PC-3 (cell line): ENCODE results near the gene KCNT2. TPM values are rescaled to one million over a fixed set of nuclear protein-coding genes. Genes with fewer than 3 reads are reported as not detected.

ENCODE experiments used
- ATAC-seq: fragments of 200-7000 bp; cut with Tn5 transposase; 2 replicates; pipeline ENCODE4 v1.9.1; 2020; ENCODE audit warnings: mild to moderate bottlenecking, moderate library complexity
- BruUV-seq: library from RNA; stranded (reverse); fragments of 400-500 nt; replicated peaks from 2 replicates; lab custom pipeline; 2021; lab: Mats Ljungman, UMichigan
- CTCF ChIA-PET: fragments of 300-600 bp; sonication (Branson Sonifier 250); formaldehyde crosslinking; loops from one replicate; lab custom pipeline; 2022; ENCODE audit warnings: antibody characterized with exemption; lab: Charles Lee
- POLR2A ChIA-PET: fragments of 300-600 bp; sonication (Branson Sonifier 250); formaldehyde crosslinking; loops from one replicate; lab custom pipeline; 2022; ENCODE audit warnings: antibody characterized with exemption; ENCODE audit not compliant: unreplicated experiment; lab: Charles Lee
- DNase-seq: peaks from one replicate; pipeline ENCODE4 v3.0.0-alpha.2; 2015
- H2AFZ ChIP-seq: fragments of 300-600 bp; sonication (generic); 2 replicates; pipeline ENCODE4 v1.6.0; 2016; ENCODE audit warnings: antibody characterized with exemption, low read length
- H3F3A ChIP-seq: fragments of 300-600 bp; sonication (generic); one replicate; pipeline ENCODE4 v1.6.0; 2017; ENCODE audit warnings: antibody characterized with exemption, low read length, control low read depth, mild to moderate bottlenecking; ENCODE audit not compliant: unreplicated experiment
- H3K27ac ChIP-seq: fragments of 300-600 bp; sonication (generic); 2 replicates; pipeline ENCODE4 v1.5.1; 2016; ENCODE audit warnings: mild to moderate bottlenecking, low read length
- H3K27me3 ChIP-seq: fragments of 300-600 bp; sonication (generic); 2 replicates; pipeline ENCODE4 v1.6.1; 2016; ENCODE audit warnings: low read length, mixed read lengths
- H3K36me3 ChIP-seq: fragments of 300-600 bp; sonication (generic); 2 replicates; pipeline ENCODE4 v1.6.1; 2016; ENCODE audit warnings: low read depth, mixed run types, low read length, mixed read lengths
- H3K4me1 ChIP-seq: fragments of 300-600 bp; sonication (generic); 2 replicates; pipeline ENCODE4 v1.5.1; 2016; ENCODE audit warnings: low read length; ENCODE audit not compliant: insufficient read depth
- H3K4me2 ChIP-seq: fragments of 300-600 bp; sonication (generic); 2 replicates; pipeline ENCODE4 v1.6.0; 2016; ENCODE audit warnings: low read length
- H3K4me3 ChIP-seq: fragments of 300-600 bp; sonication (generic); 2 replicates; pipeline ENCODE4 v1.5.1; 2016; ENCODE audit warnings: mild to moderate bottlenecking, low read length, mixed read lengths
- H3K79me2 ChIP-seq: fragments of 300-600 bp; sonication (generic); 2 replicates; pipeline ENCODE4 v1.6.1; 2017; ENCODE audit warnings: low read length, mixed read lengths
- H3K9ac ChIP-seq: fragments of 300-600 bp; sonication (generic); 2 replicates; pipeline ENCODE4 v1.6.0; 2016; ENCODE audit warnings: mild to moderate bottlenecking, low read length
- H3K9me2 ChIP-seq: fragments of 300-600 bp; sonication (generic); replicated peaks from 2 replicates; pipeline ENCODE4 v1.6.1; 2016; ENCODE audit warnings: mixed run types, low read length, mixed read lengths
- H3K9me3 ChIP-seq: fragments of 300-600 bp; sonication (generic); 2 replicates; pipeline ENCODE4 v1.6.1; 2016; ENCODE audit warnings: low read length, mixed read lengths
- H4K20me1 ChIP-seq: fragments of 300-600 bp; sonication (generic); 2 replicates; pipeline ENCODE4 v1.6.1; 2016; ENCODE audit warnings: low read length, mixed read lengths
- EZH2 ChIP-seq: fragments of 300-600 bp; sonication (generic); IDR thresholded peaks from one replicate; pipeline ENCODE4 v1.6.1; 2017; ENCODE audit warnings: antibody characterized with exemption, mild to moderate bottlenecking, low read length; ENCODE audit not compliant: unreplicated experiment
- EZH2phosphoT487 ChIP-seq: fragments of 300-600 bp; sonication (generic); IDR thresholded peaks from 2 replicates; pipeline ENCODE4 v1.6.1; 2018; ENCODE audit warnings: mild to moderate bottlenecking, antibody characterized with exemption, low read length, borderline replicate concordance
- intact Hi-C: fragments of 100-400 bp; cut with micrococcal nuclease; formaldehyde crosslinking; loops from 2 replicates; pipeline ENCODE4 v1.9.0; 2023
- total RNA-seq: library from RNA; depleted of rRNA; stranded (reverse); fragments of >200 nt; gene quantifications from 2 replicates; pipeline ENCODE4 v1.2.3, GENCODE V29; 2014
- TF ChIP-seq, protein P1 (sequence below): fragments of 300-600 bp; sonication (generic); conservative IDR thresholded peaks from 2 replicates; pipeline ENCODE4 v1.5.1; 2017; ENCODE audit warnings: antibody characterized with exemption, low read depth, mild to moderate bottlenecking, low read length

Gene KCNT2
- total RNA-seq, 1 experiment from 2014 or later: 0.26 TPM

DNA sequence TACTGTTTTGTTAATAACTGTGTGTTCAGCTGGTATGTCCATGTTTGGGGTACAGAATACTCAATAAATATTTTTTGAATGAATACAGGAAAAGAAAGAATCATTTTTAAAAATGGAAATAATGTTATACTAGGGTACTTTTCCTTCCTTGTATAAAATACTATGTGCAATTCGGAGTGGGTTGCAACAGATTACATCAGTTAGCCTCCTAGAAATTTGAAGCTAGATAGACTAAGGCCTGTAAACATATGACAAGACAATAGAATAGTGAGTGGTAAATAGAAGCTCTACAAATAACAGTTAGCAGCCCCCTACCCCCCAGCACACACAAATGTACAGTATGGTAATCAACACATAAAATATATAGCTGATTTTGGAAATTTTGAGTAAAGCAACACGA, 195.9 kb downstream of the KCNT2 start:
- H3K4me2 ChIP-seq: no peak overlapping the region
- BruUV-seq: no TSS peak
- no peaks in the 10 kb centered on the region for H3K36me3 ChIP-seq
- H3K9ac ChIP-seq: no peak overlapping the region
- H3F3A ChIP-seq: no peaks in the 10 kb centered on the region
- no peak for TF ChIP-seq EZH2
- TF ChIP-seq, protein P1, sequence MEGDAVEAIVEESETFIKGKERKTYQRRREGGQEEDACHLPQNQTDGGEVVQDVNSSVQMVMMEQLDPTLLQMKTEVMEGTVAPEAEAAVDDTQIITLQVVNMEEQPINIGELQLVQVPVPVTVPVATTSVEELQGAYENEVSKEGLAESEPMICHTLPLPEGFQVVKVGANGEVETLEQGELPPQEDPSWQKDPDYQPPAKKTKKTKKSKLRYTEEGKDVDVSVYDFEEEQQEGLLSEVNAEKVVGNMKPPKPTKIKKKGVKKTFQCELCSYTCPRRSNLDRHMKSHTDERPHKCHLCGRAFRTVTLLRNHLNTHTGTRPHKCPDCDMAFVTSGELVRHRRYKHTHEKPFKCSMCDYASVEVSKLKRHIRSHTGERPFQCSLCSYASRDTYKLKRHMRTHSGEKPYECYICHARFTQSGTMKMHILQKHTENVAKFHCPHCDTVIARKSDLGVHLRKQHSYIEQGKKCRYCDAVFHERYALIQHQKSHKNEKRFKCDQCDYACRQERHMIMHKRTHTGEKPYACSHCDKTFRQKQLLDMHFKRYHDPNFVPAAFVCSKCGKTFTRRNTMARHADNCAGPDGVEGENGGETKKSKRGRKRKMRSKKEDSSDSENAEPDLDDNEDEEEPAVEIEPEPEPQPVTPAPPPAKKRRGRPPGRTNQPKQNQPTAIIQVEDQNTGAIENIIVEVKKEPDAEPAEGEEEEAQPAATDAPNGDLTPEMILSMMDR: no peak
- TF ChIP-seq EZH2phosphoT487: no peak
- H3K9me3 ChIP-seq: no peaks in the 10 kb centered on the region
- POLR2A ChIA-PET: no interaction called here
- H3K27me3 ChIP-seq: no peaks in the 10 kb centered on the region
- ATAC-seq: no peak
- no peak for DNase-seq
- no peak overlapping the region for H3K4me3 ChIP-seq
- no peak overlapping the region for H3K27ac ChIP-seq
- H3K79me2 ChIP-seq: no peaks in the 10 kb centered on the region
- H3K4me1 ChIP-seq: no peaks in the 10 kb centered on the region
- H3K9me2 ChIP-seq: no peaks in the 10 kb centered on the region
- CTCF ChIA-PET: no interaction called here
- no peaks in the 10 kb centered on the region for H4K20me1 ChIP-seq
- intact Hi-C loops: no loop called here
- no peak overlapping the region for H2AFZ ChIP-seq

- Histone ChIP-seq H3K79me2 (no peaks in the 10 kb centered on the region), H3K36me3 (no peaks in the 10 kb centered on the region), H3K4me2 (no peak overlapping the region), H3K27me3 (no peaks in the 10 kb centered on the region), H3F3A (no peaks in the 10 kb centered on the region), H3K27ac (no peak overlapping the region), H3K4me3 (no peak overlapping the region), H3K9ac (no peak overlapping the region), H3K4me1 (no peaks in the 10 kb centered on the region), H3K9me2 (no peaks in the 10 kb centered on the region), H4K20me1 (no peaks in the 10 kb centered on the region), H3K9me3 (no peaks in the 10 kb centered on the region), H2AFZ (no peak overlapping the region)
- DNase-seq (no peak), ATAC-seq (no peak)
- CTCF ChIA-PET: no interaction called here
- BruUV-seq: no TSS peak
- POLR2A ChIA-PET: no interaction called here
- intact Hi-C loops: no loop called here
- TF ChIP-seq, protein P1: no peak
- no peak for TF ChIP-seq EZH2
- TF ChIP-seq EZH2phosphoT487: no peak
Observed at GRCh38 chr1:196410768-196411167, 197.5 kb downstream of the KCNT2 start.

GRCh38 chr1:196409586-196409985, 198.7 kb downstream of the KCNT2 start:
- TF ChIP-seq, protein P1: no peak
- TF ChIP-seq EZH2phosphoT487 (no peak), EZH2 (no peak)
- Histone ChIP-seq H3K9ac (no peak overlapping the region), H3K4me3 (no peak overlapping the region), H3K36me3 (no peaks in the 10 kb centered on the region), H3K4me2 (no peak overlapping the region), H3K27ac (no peak overlapping the region), H3K9me3 (no peaks in the 10 kb centered on the region), H2AFZ (no peak overlapping the region), H3F3A (no peaks in the 10 kb centered on the region), H4K20me1 (no peaks in the 10 kb centered on the region), H3K9me2 (no peaks in the 10 kb centered on the region), H3K27me3 (no peaks in the 10 kb centered on the region), H3K79me2 (no peaks in the 10 kb centered on the region), H3K4me1 (no peaks in the 10 kb centered on the region)
- ATAC-seq (peak; percentile 29; the same call in 1 of the 2 replicates), DNase-seq (peak; percentile 7)
- no TSS peak for BruUV-seq
- intact Hi-C loops: loop anchor here (10.0 kb wide), 1 partner anchor 145 kb away; no protein-coding TSS in a partner anchor
- POLR2A ChIA-PET: no interaction called here
- CTCF ChIA-PET: no interaction called here
